HEK293 (cell line): ENCODE results near the gene CCDC85A.

Experiments
- CTCF ChIA-PET: fragments of 350-600 bp; formaldehyde crosslinking; extraction: SDS; loops from one replicate; lab custom pipeline; 2021; ENCODE audit warnings: antibody characterized with exemption; lab: Yijun Ruan, JAX
- POLR2A ChIA-PET: fragments of 300-600 bp; formaldehyde crosslinking; extraction: SDS; loops from one replicate; lab custom pipeline; 2020; ENCODE audit warnings: antibody characterized with exemption, inconsistent platforms; lab: Yijun Ruan, JAX
- H3K27ac ChIP-seq: fragments of 200-500 bp; sonication (Bioruptor generic); 2 replicates; pipeline ENCODE4 v1.5.1; 2014; ENCODE audit warnings: low read depth, low read length, control low read depth, inconsistent platforms; ENCODE audit errors: extremely low read depth
- H3K36me3 ChIP-seq, 2 experiments: fragments of 200-500 bp in 1 of 2; sonication (Bioruptor generic) in 1 of 2; 1 replicate in 1 of 2; 2 replicates in 1 of 2; pipeline ENCODE4 v1.5.1; 2014 to 2017; ENCODE audit warnings: inconsistent platforms in 2 of 2, low read length in 2 of 2; ENCODE audit not compliant: control insufficient read depth in 2 of 2, insufficient read depth in 1 of 2
- H3K4me1 ChIP-seq: fragments of 200-500 bp; sonication (Bioruptor generic); 2 replicates; pipeline ENCODE4 v1.5.1; 2014; ENCODE audit warnings: mild to moderate bottlenecking, low read length, inconsistent platforms; ENCODE audit not compliant: control insufficient read depth, insufficient read depth
- H3K4me3 ChIP-seq: 2 replicates; pipeline ENCODE4 v1.5.1; 2011; ENCODE audit warnings: low read depth, mild to moderate bottlenecking, control low read depth, low read length, moderate library complexity
- H3K9me3 ChIP-seq: fragments of 200-500 bp; sonication (Bioruptor generic); 2 replicates; pipeline ENCODE4 v1.5.1; 2014; ENCODE audit warnings: low read depth, low read length, inconsistent platforms; ENCODE audit not compliant: control insufficient read depth, insufficient read depth
- BCL11B ChIP-seq: fragments of 450-650 bp; formaldehyde crosslinking; IDR thresholded peaks from 2 replicates; pipeline ENCODE4 v1.5.1; 2016; ENCODE audit warnings: low read depth, missing biosample characterization, missing genetic modification characterization
- FEZF1 ChIP-seq: fragments of 450-650 bp; formaldehyde crosslinking; IDR thresholded peaks from 2 replicates; pipeline ENCODE4 v1.5.1; 2016; ENCODE audit warnings: missing biosample characterization, missing genetic modification characterization
- GLI2 ChIP-seq: fragments of 450-650 bp; formaldehyde crosslinking; IDR thresholded peaks from 2 replicates; pipeline ENCODE4; 2017; ENCODE audit warnings: missing biosample characterization, missing genetic modification characterization, low read depth, borderline replicate concordance
- KLF1 ChIP-seq: fragments of 450-650 bp; formaldehyde crosslinking; IDR thresholded peaks from 2 replicates; pipeline ENCODE4 v1.5.1; 2016; ENCODE audit warnings: missing biosample characterization, missing genetic modification characterization
- KLF17 ChIP-seq: fragments of 450-650 bp; formaldehyde crosslinking; IDR thresholded peaks from 2 replicates; pipeline ENCODE4 v1.5.1; 2016; ENCODE audit warnings: missing biosample characterization, missing genetic modification characterization
- SCRT2 ChIP-seq: fragments of 450-650 bp; formaldehyde crosslinking; IDR thresholded peaks from 2 replicates; pipeline ENCODE4 v1.5.1; 2016; ENCODE audit warnings: missing biosample characterization, missing genetic modification characterization
- ZEB2 ChIP-seq: fragments of 450-650 bp; formaldehyde crosslinking; IDR thresholded peaks from 2 replicates; pipeline ENCODE4 v1.5.1; 2016; ENCODE audit warnings: missing biosample characterization, missing genetic modification characterization
- ZFP69B ChIP-seq: fragments of 450-650 bp; formaldehyde crosslinking; IDR thresholded peaks from 2 replicates; pipeline ENCODE4 v1.5.1; 2016; ENCODE audit warnings: missing biosample characterization, missing genetic modification characterization
- ZNF155 ChIP-seq: fragments of 450-650 bp; formaldehyde crosslinking; IDR thresholded peaks from 2 replicates; pipeline ENCODE4 v1.5.1; 2016; ENCODE audit warnings: missing biosample characterization, missing genetic modification characterization
- ZNF169 ChIP-seq: fragments of 450-650 bp; formaldehyde crosslinking; IDR thresholded peaks from 2 replicates; pipeline ENCODE4 v1.5.1; 2016; ENCODE audit warnings: missing biosample characterization, missing genetic modification characterization
- ZNF184 ChIP-seq: fragments of 450-650 bp; IDR thresholded peaks from 2 replicates; pipeline ENCODE4 v1.5.1; 2018; ENCODE audit warnings: missing biosample characterization, mild to moderate bottlenecking, missing genetic modification characterization
- ZNF202 ChIP-seq: fragments of 450-650 bp; formaldehyde crosslinking; IDR thresholded peaks from 2 replicates; pipeline ENCODE4 v1.5.1; 2016; ENCODE audit warnings: missing biosample characterization, missing genetic modification characterization, borderline replicate concordance
- ZNF274 ChIP-seq, 2 experiments: fragments of 200-500 bp in 1 of 2; fragments of 450-650 bp in 1 of 2; sonication (Bioruptor generic) in 1 of 2; formaldehyde crosslinking in 1 of 2; IDR thresholded peaks; 2 replicates each; pipeline versions ENCODE4 v1.5.1 to v1.6.1; 2014 to 2016; ENCODE audit warnings: borderline replicate concordance in 1 of 2, inconsistent platforms in 1 of 2, low read length in 1 of 2, missing biosample characterization in 1 of 2, missing genetic modification characterization in 1 of 2
- ZNF335 ChIP-seq: fragments of 450-650 bp; formaldehyde crosslinking; conservative IDR thresholded peaks from 2 replicates; pipeline ENCODE4 v1.5.1; 2016; ENCODE audit warnings: missing biosample characterization, missing genetic modification characterization
- ZNF416 ChIP-seq: fragments of 450-650 bp; formaldehyde crosslinking; IDR thresholded peaks from 2 replicates; pipeline ENCODE4 v1.5.1; 2016; ENCODE audit warnings: missing biosample characterization, missing genetic modification characterization
- ZNF529 ChIP-seq: fragments of 450-650 bp; formaldehyde crosslinking; IDR thresholded peaks from 2 replicates; pipeline ENCODE4 v1.5.1; 2017; ENCODE audit warnings: missing genetic modification characterization, missing biosample characterization; ENCODE audit not compliant: insufficient replicate concordance
- ZNF561 ChIP-seq: fragments of 450-650 bp; IDR thresholded peaks from 2 replicates; pipeline ENCODE4 v1.5.1; 2018; ENCODE audit warnings: missing biosample characterization, missing genetic modification characterization, borderline replicate concordance
- ZNF747 ChIP-seq: fragments of 450-650 bp; formaldehyde crosslinking; IDR thresholded peaks from 2 replicates; pipeline ENCODE4 v1.5.1; 2016; ENCODE audit warnings: missing biosample characterization, missing genetic modification characterization
- ZSCAN23 ChIP-seq: fragments of 450-650 bp; formaldehyde crosslinking; IDR thresholded peaks from 2 replicates; pipeline ENCODE4 v1.5.1; 2016; ENCODE audit warnings: missing biosample characterization, missing genetic modification characterization
- TF ChIP-seq, protein P1 (sequence below): fragments of 450-650 bp; formaldehyde crosslinking; IDR thresholded peaks from 2 replicates; pipeline ENCODE4 v1.5.1; 2017; ENCODE audit warnings: missing biosample characterization, missing genetic modification characterization
- TF ChIP-seq, protein P2 (sequence below): fragments of 450-650 bp; formaldehyde crosslinking; IDR thresholded peaks from 2 replicates; pipeline ENCODE4 v1.5.1; 2016; ENCODE audit warnings: missing biosample characterization, missing genetic modification characterization
- TF ChIP-seq, protein P3 (sequence below): fragments of 450-650 bp; formaldehyde crosslinking; conservative IDR thresholded peaks from 2 replicates; pipeline ENCODE4 v1.5.1; 2016; ENCODE audit warnings: low read depth, missing biosample characterization, missing genetic modification characterization

CCDC85A gene

GRCh38 chr2:56199492-56199891 is 15.7 kb downstream of the CCDC85A start:
- CTCF ChIA-PET: interaction anchor here (0.6 to 1.5 kb wide), 3 partner anchors 13 to 550 kb away, joined by 3 read pairs; no protein-coding TSS in a partner anchor
- Histone ChIP-seq H3K4me1 (no peaks in the 10 kb centered on the region; the same call in 1 of the 2 replicates), H3K4me3 (no peak overlapping the region), H3K27ac (no peak overlapping the region)
- POLR2A ChIA-PET: no interaction called here
- TF ChIP-seq ZNF747 (tag by site-specific recombination) (no peak), GLI2 (no peak), ZEB2 (tag by site-specific recombination) (no peak), ZNF335 (tag by site-specific recombination) (no peak)
- TF ChIP-seq, all 188 proteins: peak for 0
- Histone ChIP-seq H3K36me3 (no peaks in the 10 kb centered on the region), H3K9me3 (no peaks in the 10 kb centered on the region)

DNA sequence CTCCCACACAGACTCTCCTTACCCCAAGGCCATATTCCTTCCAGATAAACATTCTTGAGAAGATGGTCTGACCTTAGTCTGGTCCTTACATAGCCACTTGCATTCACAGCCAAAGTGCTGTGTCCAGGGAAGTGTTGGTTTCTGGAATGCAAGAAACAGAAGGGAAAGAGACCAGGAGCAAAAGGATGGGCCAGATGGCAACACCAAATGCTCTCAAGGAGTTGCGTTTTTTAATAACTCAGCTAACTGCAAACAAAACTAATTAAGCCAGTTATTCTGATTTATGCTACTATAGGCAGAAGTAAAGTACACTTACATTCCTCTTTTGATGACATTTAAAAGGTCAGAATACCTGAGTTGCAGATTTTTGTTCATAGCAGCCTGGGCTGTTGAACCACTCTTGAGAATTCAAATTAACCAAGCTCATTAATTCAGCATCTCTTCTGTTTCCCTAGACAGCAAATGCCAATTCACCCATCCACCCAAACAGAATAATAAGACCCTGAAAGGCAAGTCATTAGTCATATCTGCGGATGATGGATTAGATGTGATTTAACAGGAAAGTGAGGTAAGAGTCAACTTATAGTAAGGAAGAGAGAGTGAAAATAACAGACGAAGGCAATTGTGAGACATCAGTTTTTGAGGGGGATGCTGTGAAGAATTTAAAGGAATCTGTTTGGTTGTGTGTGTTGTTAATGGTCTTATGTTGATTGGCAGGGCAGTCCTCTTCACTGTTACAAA is 18.8 kb downstream of the CCDC85A start:
- Histone ChIP-seq H3K4me3 (no peak overlapping the region), H3K36me3 (no peaks in the 10 kb centered on the region), H3K27ac (no peak overlapping the region), H3K9me3 (no peaks in the 10 kb centered on the region), H3K4me1 (no peaks in the 10 kb centered on the region; the same call in 1 of the 2 replicates)
- TF ChIP-seq ZNF274 (IDR thresholded peaks at IDR 0.05; ENCODE audit: low read length): no peak
- TF ChIP-seq ZNF274 (tag by site-specific recombination; IDR thresholded peaks at IDR 0.05; ENCODE audit: borderline replicate concordance): no peak
- no peak for TF ChIP-seq ZNF155
- no peak for TF ChIP-seq ZFP69B (tag by site-specific recombination)
- TF ChIP-seq KLF17: no peak
- CTCF ChIA-PET: interaction anchor here (0.6 to 0.7 kb wide), 2 partner anchors 19 to 192 kb away, joined by 3 read pairs; no protein-coding TSS in a partner anchor
- POLR2A ChIA-PET: no interaction called here

GRCh38 chr2:56204556-56204955 is 20.8 kb downstream of the CCDC85A start:
- Histone ChIP-seq H3K4me1 (no peaks in the 10 kb centered on the region; the same call in 1 of the 2 replicates), H3K27ac (no peak overlapping the region), H3K9me3 (no peaks in the 10 kb centered on the region), H3K36me3 (no peaks in the 10 kb centered on the region), H3K4me3 (no peak overlapping the region)
- ChIA-PET POLR2A (no interaction called here), CTCF (no interaction called here)
- TF ChIP-seq ZNF561 (tag by site-specific recombination) (no peak), ZNF169 (tag by site-specific recombination) (no peak), ZNF202 (tag by site-specific recombination) (no peak), ZSCAN23 (tag by site-specific recombination) (no peak), BCL11B (tag by site-specific recombination) (no peak), SCRT2 (tag by site-specific recombination) (no peak), ZNF184 (tag by site-specific recombination) (no peak), FEZF1 (tag by site-specific recombination) (no peak), ZNF416 (tag by site-specific recombination) (no peak), KLF1 (tag by site-specific recombination) (no peak), ZNF529 (tag by site-specific recombination) (no peak)
- TF ChIP-seq, protein P1, sequence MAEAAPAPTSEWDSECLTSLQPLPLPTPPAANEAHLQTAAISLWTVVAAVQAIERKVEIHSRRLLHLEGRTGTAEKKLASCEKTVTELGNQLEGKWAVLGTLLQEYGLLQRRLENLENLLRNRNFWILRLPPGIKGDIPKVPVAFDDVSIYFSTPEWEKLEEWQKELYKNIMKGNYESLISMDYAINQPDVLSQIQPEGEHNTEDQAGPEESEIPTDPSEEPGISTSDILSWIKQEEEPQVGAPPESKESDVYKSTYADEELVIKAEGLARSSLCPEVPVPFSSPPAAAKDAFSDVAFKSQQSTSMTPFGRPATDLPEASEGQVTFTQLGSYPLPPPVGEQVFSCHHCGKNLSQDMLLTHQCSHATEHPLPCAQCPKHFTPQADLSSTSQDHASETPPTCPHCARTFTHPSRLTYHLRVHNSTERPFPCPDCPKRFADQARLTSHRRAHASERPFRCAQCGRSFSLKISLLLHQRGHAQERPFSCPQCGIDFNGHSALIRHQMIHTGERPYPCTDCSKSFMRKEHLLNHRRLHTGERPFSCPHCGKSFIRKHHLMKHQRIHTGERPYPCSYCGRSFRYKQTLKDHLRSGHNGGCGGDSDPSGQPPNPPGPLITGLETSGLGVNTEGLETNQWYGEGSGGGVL (tag by site-specific recombination): no peak
- TF ChIP-seq, protein P2, sequence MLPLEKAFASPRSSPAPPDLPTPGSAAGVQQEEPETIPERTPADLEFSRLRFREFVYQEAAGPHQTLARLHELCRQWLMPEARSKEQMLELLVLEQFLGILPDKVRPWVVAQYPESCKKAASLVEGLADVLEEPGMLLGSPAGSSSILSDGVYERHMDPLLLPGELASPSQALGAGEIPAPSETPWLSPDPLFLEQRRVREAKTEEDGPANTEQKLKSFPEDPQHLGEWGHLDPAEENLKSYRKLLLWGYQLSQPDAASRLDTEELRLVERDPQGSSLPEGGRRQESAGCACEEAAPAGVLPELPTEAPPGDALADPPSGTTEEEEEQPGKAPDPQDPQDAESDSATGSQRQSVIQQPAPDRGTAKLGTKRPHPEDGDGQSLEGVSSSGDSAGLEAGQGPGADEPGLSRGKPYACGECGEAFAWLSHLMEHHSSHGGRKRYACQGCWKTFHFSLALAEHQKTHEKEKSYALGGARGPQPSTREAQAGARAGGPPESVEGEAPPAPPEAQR (tag by site-specific recombination): no peak
- TF ChIP-seq, protein P3, sequence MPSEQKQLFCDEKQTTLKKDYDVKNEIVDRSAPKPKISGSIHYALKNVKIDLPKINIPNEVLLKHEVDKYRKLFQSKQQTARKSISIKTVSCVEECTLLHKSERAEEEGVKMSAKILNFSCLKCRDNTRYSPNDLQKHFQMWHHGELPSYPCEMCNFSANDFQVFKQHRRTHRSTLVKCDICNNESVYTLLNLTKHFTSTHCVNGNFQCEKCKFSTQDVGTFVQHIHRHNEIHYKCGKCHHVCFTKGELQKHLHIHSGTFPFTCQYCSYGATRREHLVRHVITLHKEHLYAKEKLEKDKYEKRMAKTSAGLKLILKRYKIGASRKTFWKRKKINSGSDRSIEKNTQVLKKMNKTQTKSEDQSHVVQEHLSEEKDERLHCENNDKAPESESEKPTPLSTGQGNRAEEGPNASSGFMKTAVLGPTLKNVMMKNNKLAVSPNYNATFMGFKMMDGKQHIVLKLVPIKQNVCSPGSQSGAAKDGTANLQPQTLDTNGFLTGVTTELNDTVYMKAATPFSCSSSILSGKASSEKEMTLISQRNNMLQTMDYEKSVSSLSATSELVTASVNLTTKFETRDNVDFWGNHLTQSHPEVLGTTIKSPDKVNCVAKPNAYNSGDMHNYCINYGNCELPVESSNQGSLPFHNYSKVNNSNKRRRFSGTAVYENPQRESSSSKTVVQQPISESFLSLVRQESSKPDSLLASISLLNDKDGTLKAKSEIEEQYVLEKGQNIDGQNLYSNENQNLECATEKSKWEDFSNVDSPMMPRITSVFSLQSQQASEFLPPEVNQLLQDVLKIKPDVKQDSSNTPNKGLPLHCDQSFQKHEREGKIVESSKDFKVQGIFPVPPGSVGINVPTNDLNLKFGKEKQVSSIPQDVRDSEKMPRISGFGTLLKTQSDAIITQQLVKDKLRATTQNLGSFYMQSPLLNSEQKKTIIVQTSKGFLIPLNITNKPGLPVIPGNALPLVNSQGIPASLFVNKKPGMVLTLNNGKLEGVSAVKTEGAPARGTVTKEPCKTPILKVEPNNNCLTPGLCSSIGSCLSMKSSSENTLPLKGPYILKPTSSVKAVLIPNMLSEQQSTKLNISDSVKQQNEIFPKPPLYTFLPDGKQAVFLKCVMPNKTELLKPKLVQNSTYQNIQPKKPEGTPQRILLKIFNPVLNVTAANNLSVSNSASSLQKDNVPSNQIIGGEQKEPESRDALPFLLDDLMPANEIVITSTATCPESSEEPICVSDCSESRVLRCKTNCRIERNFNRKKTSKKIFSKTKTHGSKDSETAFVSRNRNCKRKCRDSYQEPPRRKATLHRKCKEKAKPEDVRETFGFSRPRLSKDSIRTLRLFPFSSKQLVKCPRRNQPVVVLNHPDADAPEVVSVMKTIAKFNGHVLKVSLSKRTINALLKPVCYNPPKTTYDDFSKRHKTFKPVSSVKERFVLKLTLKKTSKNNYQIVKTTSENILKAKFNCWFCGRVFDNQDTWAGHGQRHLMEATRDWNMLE (tag by site-specific recombination): no peak
